Measurements from ENCODE around the gene ABCA2.
"Not testable (repeated sequence)": the region's sequence is repeated elsewhere in the genome, so short reads cannot be mapped to it uniquely, and the experiment has no call there.

The ABCA2 gene

GRCh38 chr9:137014776-137015539 is 13.1 kb downstream of the ABCA2 start:
- no peak for DNase-seq (ENCODE audit: low read depth in 2 of 2)

- DNase-seq (ENCODE audit: low read depth in 2 of 2), result no peak
Measured at GRCh38 chr9:137014166-137014565, 13.9 kb downstream of the ABCA2 start.

GRCh38 chr9:137013571-137013940 is 14.5 kb downstream of the ABCA2 start:
- no peak for DNase-seq (ENCODE audit: low read depth in 2 of 2)

- DNase-seq (ENCODE audit: low read depth in 2 of 2), result no peak
Measured at GRCh38 chr9:137012694-137013570, 15.1 kb downstream of the ABCA2 start.

- no peak for DNase-seq (ENCODE audit: low read depth in 2 of 2)
Measured at GRCh38 chr9:137011907-137012675, 15.9 kb downstream of the ABCA2 start.

GRCh38 chr9:137011156-137011555 is 16.9 kb downstream of the ABCA2 start:
- no peak for DNase-seq (ENCODE audit: low read depth in 2 of 2)

GRCh38 chr9:137009938-137010732 is 17.9 kb downstream of the ABCA2 start:
- DNase-seq (ENCODE audit: low read depth in 2 of 2), result no peak

- no peak for DNase-seq (ENCODE audit: low read depth in 2 of 2)
Measured at GRCh38 chr9:137009217-137009616, 18.8 kb downstream of the ABCA2 start.

GRCh38 chr9:137008312-137008711 is 19.7 kb downstream of the ABCA2 start:
- no peak for DNase-seq (ENCODE audit: low read depth in 2 of 2)

- DNase-seq (ENCODE audit: low read depth in 2 of 2), result no peak
Measured at GRCh38 chr9:137007816-137008270, 20.2 kb downstream of the ABCA2 start.

GRCh38 chr9:137007108-137007815 is 20.8 kb downstream of the ABCA2 start:
- DNase-seq (ENCODE audit: low read depth in 2 of 2), result no peak

GRCh38 chr9:137006116-137007003 is 21.7 kb downstream of the ABCA2 start:
- DNase-seq (ENCODE audit: low read depth in 2 of 2), result no peak

- DNase-seq (ENCODE audit: low read depth in 2 of 2), result not testable (repeated sequence)
Measured at GRCh38 chr9:137004285-137004684, 23.8 kb downstream of the ABCA2 start.

- no peak for DNase-seq (ENCODE audit: low read depth in 2 of 2)
Measured at GRCh38 chr9:137002646-137003041, 25.4 kb downstream of the ABCA2 start.

- no peak for DNase-seq (ENCODE audit: low read depth in 2 of 2)
Measured at GRCh38 chr9:137001857-137002645, 26.0 kb downstream of the ABCA2 start.

GRCh38 chr9:137000177-137000930 is 27.7 kb downstream of the ABCA2 start:
- DNase-seq (ENCODE audit: low read depth in 2 of 2), result no peak

GRCh38 chr9:136997830-136998234 is 30.2 kb downstream of the ABCA2 start:
- no peak for DNase-seq (ENCODE audit: low read depth in 2 of 2)

GRCh38 chr9:136997371-136997770 is 30.7 kb downstream of the ABCA2 start:
- no peak for DNase-seq (ENCODE audit: low read depth in 2 of 2)

Data from stimulated activated CD4-positive, alpha-beta T cell treated with anti-CD3 and anti-CD28 coated beads, Interleukin-1b, Interleukin-23, amount 100 ng/mL, for 4 hours (primary cell).